Measurements from ENCODE around the gene CDK6.

DNA sequence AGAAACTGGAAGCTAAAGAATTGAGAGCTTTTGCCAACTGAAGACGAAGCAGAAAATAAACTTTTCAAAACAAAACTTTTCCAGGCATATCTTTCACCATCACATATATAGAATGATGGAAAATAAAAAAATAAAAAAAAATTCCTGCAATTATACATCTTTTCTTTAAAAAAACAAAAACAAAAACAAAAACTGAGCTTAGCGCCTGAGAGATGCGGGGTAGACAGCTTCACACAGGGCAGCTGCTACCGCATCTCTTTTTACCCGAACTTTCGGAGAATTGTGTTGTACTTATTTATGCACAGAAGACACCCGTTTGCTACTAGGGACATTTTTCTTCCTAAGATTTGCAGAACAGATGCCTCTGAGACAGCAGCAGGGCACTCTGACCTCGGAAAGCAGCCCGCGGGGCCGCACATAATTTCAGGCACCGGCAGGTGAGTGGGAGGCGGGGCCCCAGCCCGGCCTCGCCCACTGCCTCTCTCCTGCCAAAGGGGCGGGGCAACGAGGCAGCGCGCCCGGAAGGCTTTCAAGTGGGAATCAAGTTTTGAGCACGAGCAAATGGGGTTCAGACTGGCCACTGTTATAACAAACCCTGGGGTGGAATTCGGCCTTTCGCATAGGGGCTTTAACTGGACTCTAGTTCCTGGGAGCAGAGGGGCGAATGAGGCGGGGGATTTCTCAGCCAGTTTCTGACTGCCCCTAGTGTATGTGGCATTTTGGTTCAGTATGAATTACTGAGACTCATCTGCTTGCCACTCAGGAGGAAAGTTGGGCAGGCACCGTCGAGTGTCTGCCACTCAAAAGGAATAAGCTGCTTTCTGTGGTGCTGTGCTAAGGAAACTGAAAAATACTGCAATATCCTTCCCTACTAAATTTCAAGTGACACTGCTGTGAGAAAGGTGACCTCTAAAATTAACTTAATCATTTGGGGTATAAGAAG is 227.7 kb downstream of the CDK6 start:
- no peak for TF ChIP-seq EP300 (IDR thresholded peaks at IDR 0.05)
- TF ChIP-seq, protein P1, sequence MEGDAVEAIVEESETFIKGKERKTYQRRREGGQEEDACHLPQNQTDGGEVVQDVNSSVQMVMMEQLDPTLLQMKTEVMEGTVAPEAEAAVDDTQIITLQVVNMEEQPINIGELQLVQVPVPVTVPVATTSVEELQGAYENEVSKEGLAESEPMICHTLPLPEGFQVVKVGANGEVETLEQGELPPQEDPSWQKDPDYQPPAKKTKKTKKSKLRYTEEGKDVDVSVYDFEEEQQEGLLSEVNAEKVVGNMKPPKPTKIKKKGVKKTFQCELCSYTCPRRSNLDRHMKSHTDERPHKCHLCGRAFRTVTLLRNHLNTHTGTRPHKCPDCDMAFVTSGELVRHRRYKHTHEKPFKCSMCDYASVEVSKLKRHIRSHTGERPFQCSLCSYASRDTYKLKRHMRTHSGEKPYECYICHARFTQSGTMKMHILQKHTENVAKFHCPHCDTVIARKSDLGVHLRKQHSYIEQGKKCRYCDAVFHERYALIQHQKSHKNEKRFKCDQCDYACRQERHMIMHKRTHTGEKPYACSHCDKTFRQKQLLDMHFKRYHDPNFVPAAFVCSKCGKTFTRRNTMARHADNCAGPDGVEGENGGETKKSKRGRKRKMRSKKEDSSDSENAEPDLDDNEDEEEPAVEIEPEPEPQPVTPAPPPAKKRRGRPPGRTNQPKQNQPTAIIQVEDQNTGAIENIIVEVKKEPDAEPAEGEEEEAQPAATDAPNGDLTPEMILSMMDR (IDR thresholded peaks at IDR 0.05) = no peak
- no peak for TF ChIP-seq JUN (IDR thresholded peaks at IDR 0.05)
- TF ChIP-seq BHLHE40 (IDR thresholded peaks at IDR 0.05; ENCODE audit: low read depth, low read length) = no peak
- no peak for TF ChIP-seq KDM1A (IDR thresholded peaks at IDR 0.05; ENCODE audit: low read depth)
- TF ChIP-seq, protein P2, sequence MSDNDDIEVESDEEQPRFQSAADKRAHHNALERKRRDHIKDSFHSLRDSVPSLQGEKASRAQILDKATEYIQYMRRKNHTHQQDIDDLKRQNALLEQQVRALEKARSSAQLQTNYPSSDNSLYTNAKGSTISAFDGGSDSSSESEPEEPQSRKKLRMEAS (IDR thresholded peaks at IDR 0.05) = no peak
- no peak for TF ChIP-seq POLR2A (IDR thresholded peaks at IDR 0.05; ENCODE audit: low read length)

Measured in A549 (cell line).